HG02588 (cell line): ENCODE measurements around the gene SMYD1.
A peak's percentile ranks its signal among the peaks of the same experiment; 100 is the strongest.

Source experiments
- ATAC-seq: cut with Tn5 transposase; IDR thresholded peaks from one replicate; pipeline ENCODE4 v1.9.1; 2021; ENCODE audit warnings: mild to moderate bottlenecking, moderate library complexity; ENCODE audit not compliant: unreplicated experiment

SMYD1 gene

GRCh38 chr2:88055371-88056128 lies 12.1 kb upstream of the SMYD1 start, which contains the start of gene KRCC1:
TSS of gene KRCC1 (minus strand) at chr2:88055783. CDS start at chr2:88028563, 27,220 bp downstream.
- peak; percentile 95 for ATAC-seq

- no peak for ATAC-seq
Measured at GRCh38 chr2:88057437-88057844, 10.2 kb upstream of the SMYD1 start.

GRCh38 chr2:88058191-88058590 lies 9.4 kb upstream of the SMYD1 start:
- ATAC-seq = no peak

GRCh38 chr2:88059979-88060906 lies 7.4 kb upstream of the SMYD1 start:
- ATAC-seq = peak; percentile 31

- no peak for ATAC-seq
Measured at GRCh38 chr2:88060907-88061275, 6.7 kb upstream of the SMYD1 start.

- ATAC-seq = no peak
Measured at GRCh38 chr2:88061295-88061694, 6.3 kb upstream of the SMYD1 start.

GRCh38 chr2:88066543-88066942 lies 1.1 kb upstream of the SMYD1 start:
- ATAC-seq = no peak

- ATAC-seq = no peak
Measured at GRCh38 chr2:88067189-88067588, 436 bp upstream of the SMYD1 start.

GRCh38 chr2:88068044-88068443 lies 419 bp downstream of the SMYD1 start:
- ATAC-seq = no peak

GRCh38 chr2:88069117-88069516 lies 1.5 kb downstream of the SMYD1 start:
- no peak for ATAC-seq

GRCh38 chr2:88070055-88070454 lies 2.4 kb downstream of the SMYD1 start:
- ATAC-seq = no peak

GRCh38 chr2:88071365-88071764 lies 3.7 kb downstream of the SMYD1 start:
- no peak for ATAC-seq

GRCh38 chr2:88074150-88074549 lies 6.5 kb downstream of the SMYD1 start:
- no peak for ATAC-seq

- no peak for ATAC-seq
Measured at GRCh38 chr2:88074854-88075292, 7.2 kb downstream of the SMYD1 start.

GRCh38 chr2:88077080-88077479 lies 9.5 kb downstream of the SMYD1 start:
- ATAC-seq = no peak

- ATAC-seq = no peak
Measured at GRCh38 chr2:88078643-88079172, 11.1 kb downstream of the SMYD1 start.

GRCh38 chr2:88080545-88080944 lies 12.9 kb downstream of the SMYD1 start:
- no peak for ATAC-seq

GRCh38 chr2:88081924-88082608 lies 14.4 kb downstream of the SMYD1 start:
- no peak for ATAC-seq

- no peak for ATAC-seq
Measured at GRCh38 chr2:88082781-88083180, 15.2 kb downstream of the SMYD1 start.

- ATAC-seq = no peak
Measured at GRCh38 chr2:88085099-88085498, 17.5 kb downstream of the SMYD1 start.

- no peak for ATAC-seq
Measured at GRCh38 chr2:88085602-88086001, 18.0 kb downstream of the SMYD1 start.
